Stimulated activated CD8-positive, alpha-beta memory T cell treated with anti-CD3 and anti-CD28 coated beads, Interleukin-12 subunit alpha, Interleukin-12 subunit beta, amount 100 ng/mL, for 1 hour (primary cell): ENCODE data around the gene NID1.
"Not testable (repeated sequence)": the region's sequence is repeated elsewhere in the genome, so short reads cannot be mapped to it uniquely, and the experiment has no call there.

Source experiments
- DNase-seq: peaks from one replicate; pipeline ENCODE4 v3.0.0-alpha.2; 2020; ENCODE audit warnings: low read depth

The NID1 gene

DNA sequence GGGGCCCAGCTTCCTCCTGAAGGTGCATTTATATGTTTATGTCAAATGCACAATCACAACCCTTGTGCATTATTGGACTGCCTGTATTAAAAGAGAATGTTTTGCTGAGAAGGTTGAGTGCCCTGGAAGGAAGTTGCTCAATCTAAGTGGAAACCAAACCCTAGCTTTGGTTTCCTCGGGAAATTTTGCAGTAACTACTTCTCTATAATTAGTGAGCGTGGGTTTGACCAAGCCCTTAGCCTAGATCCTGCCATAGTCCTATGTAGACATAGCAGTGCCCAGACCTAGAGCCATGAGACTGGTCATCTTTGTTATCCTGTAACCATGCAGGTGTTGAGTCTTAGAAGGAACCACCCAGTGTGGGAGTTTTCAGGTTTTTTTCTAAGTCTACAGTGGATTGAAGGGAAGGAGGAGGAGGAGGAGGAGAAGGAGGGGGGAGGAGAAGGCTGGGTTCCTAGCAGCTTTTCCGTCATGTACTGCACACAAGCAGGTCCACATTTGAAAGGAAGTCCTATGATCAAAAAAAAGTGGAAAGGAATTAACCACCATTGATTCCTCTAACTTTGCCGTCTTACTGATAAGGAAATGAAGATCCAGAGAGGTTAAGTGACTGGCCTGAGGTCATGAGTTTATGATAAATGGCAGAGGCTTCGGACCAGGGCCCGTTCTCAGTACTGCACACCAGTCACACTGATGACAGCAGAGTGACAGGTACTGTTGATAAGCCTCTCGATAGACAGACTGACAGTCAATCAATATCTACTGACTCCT, 126.0 kb downstream of the NID1 start:
- DNase-seq = no peak

DNA sequence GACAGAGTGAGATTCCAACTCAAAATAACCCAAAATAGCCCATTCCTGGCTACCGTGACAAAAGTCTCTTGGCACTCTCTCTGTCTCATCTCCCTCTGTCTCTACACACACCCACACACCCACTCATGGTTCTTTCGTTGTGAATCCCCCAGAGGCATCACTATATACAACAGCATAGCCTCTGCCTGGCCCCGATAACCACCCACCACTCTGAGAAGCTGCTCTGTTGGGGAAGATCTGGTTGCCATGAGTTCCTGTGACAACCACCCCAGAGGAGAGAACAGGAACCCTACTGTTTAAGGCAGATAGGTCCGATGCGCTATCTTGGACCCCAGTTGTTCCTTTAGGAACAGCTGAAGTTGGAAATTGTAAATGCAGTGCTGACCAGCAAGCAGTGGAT, 127.8 kb downstream of the NID1 start:
- DNase-seq = no peak

DNA sequence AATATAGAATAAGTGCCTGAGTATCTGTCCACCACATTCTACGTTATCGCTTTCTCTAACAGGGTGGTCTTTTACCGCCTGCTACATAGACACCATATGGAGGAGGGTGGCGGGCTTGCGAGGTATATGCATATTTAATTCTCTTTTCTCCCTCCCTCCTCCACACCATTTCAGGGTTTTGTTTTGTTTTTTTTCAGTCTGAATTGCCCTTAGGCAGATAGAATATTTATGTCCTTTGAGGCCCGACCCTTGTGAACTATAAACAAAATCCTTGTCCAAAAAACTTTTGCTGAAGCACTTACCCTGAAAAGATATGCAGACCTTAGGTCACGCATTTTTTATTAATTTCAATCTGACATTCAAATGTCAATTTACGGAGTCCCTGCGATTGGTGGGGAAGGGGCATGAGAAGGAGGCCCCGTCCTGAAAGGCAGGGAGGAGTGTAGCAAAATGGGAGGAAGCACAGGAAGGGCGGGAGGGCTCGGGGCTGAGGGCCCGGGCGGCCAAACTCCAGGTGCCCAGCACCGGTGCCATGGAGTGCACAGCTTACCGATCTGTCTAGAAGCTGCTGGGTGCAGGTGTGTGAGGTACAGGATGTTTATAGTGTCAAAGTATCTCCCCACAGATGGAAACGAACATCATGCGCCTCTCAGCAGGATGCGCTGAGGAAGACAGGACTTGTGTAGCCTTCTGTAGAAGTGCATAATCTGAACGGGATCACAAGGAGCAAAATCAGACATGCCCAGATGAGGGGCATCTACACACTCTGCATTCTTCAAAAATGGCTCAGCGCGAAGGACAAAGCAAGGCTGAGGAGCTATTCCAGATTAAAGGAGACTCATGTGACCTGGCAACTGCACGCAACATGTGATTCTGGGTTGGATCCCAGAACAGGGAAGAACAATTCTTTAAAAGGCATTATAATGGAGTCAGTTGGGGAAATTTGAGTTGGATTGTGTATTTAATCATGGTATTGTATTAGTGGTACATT, 129.4 kb downstream of the NID1 start:
- no peak for DNase-seq

DNA sequence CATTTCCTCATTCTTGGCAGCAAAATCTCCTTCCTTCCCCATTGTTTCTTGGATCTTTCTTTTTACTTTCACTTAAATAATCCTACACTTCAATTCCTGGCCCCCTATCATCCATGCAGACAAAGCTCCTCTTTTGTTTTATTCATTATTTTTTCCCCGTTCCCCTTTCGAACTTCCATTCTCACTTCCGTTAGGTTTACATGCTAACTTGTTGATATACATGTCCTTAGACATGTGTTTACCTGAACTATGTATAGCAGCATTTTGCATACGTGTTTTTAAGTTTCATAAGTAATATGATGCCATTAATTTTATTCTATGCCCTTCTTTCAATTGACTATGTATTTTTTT, 131.1 kb downstream of the NID1 start:
- no peak for DNase-seq

DNA sequence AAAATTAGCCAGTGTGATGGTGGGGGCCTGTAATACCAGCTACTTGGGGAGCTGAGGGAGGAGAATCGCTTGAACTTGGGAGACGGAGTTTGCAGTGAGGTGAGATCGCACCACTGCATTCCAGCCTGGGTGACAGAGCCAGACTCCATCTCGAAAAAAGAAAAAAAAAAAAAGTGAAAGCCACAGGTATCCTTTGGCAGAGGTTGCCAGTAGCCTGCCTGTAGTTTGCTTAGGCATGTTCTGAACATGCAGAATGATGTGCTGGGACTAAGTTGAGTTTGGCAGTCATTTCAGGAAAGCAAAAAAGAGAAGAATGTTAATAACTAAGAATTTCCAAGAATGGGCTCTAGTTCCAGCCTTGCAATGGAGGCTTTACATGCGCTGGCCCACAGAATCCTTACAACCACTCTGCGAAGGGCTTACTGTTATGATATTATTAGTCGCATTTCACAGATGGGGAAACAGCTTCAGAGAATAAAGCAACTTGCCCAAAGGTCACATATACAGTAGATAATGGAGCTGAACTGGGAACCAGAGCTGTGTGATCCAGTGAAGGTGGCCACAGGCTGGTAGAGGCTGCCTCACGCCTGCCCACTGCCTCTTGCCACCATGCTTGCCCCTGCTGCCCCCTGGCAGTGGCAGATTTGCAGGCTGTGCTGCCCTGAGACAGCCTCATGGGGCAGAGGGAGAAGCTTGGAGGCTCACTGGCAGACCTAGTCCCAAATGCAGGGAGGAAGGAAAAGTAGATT, 131.7 kb downstream of the NID1 start:
- DNase-seq = no peak

DNA sequence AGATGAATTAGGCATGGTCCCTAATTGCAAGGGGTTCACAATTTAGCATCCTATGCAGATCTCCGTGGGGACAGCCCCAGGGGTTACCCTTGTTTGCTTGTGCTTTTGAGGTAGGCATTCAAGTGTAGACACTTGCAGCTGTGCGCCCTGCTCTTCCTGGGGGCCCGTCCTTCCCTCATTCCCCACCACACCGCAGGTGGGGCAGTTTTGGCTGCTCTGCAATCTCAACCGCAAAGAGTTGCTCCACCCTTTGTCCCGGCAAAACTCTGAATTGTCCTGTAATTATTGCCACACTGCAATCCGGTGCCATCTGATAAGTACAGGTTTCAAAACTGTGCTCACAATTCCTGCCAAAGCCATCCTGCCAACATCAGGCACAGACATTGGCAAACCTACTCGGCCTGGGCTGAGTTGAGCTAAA, 132.8 kb downstream of the NID1 start:
- no peak for DNase-seq

DNA sequence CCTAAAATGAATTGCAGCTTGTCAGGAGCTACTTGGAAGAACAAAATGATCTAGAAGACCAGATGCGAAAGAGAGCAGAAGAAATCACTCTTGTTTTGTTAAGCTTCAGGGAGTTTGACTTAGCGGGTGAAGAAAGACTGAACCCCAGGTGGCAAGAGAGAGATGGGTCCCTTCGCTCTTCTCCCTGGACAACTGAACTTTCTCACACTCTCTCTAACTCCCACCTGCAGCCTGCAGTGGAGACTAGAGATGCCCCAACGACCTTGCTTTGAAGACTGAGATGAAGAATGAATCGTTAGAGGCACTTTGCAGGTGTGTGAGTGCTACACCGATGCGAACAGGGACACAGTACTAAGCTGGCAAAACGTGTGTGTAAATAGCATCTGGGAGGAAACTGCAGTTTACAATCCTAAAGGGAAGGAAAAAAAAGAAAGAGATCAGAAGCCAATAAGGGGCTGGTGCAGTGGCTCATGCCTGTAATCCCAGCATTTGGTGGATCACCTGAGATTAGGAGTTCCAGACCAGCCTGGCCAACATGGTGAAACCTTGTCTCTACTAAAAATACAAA, 133.6 kb downstream of the NID1 start:
- DNase-seq = no peak

DNA sequence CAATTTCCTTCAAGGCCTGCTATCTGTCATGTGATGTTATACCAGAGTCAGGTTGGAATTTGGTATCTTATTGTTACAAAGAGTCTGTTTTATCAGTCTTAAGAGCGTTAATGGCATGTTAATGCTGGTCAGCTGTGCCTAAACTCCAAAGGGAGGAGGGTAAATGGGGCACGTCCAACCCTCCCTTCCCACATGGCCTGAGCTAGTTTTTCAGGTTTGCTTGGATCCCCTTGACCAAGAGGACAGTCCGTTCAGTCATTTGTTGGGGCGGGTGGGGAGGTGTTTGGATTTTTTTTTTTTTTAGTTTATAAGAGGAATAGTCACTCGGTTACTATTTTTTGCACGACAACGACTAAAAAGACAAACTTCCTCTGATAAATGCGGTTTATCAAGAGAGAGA, 134.3 kb downstream of the NID1 start:
- no peak for DNase-seq

DNA sequence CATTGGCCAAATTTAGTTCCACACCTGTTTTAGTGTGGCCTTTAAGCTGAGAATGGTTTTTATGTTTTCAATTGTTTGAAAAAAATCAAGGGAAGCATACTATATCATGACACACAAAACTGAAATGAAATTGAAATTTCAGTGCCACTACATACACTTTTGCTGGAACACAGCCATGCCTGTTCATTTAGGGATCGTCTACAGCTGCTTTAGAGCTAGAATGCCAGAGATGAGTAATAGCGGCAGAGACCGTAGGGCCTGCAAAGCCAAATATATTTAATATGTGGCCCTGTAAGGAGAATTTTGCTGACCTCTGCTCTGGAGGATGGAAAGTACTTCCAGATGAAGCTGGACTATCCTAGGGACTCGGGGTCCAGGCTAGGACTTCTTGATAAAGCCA, 135.7 kb downstream of the NID1 start:
- DNase-seq = no peak

DNA sequence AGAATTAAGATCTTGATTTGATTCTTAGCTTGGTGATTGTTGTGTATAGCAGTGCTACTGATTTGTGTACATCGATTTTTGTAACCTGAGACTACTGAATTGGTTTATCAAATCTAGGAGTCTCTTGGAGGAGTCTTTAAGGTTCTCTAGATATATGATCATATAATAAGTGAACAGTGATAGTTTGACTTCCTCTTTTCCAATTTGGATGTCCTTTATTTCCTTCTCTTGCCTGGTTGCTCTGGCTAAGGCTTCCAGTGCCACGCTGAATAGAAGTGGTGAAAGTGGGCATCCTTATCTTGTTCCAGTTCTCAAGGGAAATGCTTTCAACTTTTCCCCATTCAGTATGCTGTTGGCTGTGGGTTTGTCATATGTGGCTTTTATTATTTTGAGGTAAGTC, 136.7 kb downstream of the NID1 start:
- DNase-seq = no peak

DNA sequence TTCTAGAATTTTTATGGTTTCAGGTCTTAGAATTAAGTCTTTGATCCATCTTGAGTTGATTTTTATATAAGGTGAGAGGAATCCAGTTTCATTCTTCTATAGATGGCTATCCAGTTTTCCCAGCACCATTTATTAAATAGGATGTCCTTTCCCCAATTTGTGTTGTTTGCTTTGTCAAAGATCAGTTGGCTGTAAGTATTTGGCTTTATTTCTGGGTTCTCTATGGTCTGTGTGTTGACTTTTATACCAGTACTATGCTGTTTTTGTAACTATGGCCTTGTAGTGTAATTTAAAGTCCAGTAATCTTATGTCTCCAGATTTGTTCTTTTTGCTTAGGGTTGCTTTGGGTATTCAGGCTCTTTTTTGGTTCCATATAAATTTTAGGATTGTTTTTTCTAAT, 137.3 kb downstream of the NID1 start:
- not testable (repeated sequence) for DNase-seq
